GM19043 (cell line): Measurements from ENCODE around the gene TAS1R3.

Experiments used
- ATAC-seq: cut with Tn5 transposase; IDR thresholded peaks from one replicate; pipeline ENCODE4 v1.9.1; 2021; ENCODE audit warnings: low read depth; ENCODE audit not compliant: unreplicated experiment

TAS1R3 gene

GRCh38 chr1:1320666-1321448, 10.2 kb upstream of the TAS1R3 start:
- ATAC-seq: no peak

DNA sequence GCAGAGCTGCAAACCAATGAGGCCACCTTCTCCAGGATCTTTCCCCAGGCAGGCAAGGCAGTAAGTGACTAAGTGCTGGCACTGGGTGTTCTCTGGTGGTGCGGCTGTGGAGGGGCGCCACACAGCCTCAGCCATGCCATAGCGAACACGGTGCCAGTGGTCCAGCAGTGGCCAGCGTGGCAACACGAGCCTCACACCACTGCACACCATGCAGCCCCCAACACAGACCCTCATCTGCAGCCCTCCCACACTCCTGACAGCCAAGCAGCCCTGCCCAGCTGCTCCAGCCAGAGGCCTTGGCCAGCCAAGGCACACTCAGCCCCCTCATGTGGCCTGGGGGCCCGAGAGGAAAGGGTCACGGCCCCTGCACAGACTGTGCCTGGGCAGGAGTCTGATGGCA, 9.6 kb upstream of the TAS1R3 start:
- ATAC-seq: no peak

GRCh38 chr1:1322418-1322817, 8.7 kb upstream of the TAS1R3 start:
- ATAC-seq: no peak

DNA sequence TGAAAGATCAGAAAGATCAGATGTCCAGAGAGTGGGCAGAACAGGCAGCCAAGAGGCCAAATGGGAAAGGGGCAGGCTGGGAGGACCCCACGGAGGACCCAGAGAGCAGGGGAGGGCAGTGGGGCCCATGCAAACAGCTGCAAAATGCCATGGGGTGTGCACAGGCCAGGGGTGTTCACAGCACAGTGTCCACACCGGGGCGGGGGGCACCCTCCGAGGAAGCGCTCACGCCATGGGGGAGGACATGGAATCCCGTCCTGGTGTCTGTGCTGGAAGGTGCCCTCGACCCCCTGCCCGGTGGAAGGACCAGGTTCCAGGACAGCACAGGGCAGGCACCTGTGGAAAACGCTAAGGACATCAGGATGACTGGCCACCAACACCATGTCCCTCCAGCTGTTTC, 8.1 kb upstream of the TAS1R3 start:
- ATAC-seq: no peak

DNA sequence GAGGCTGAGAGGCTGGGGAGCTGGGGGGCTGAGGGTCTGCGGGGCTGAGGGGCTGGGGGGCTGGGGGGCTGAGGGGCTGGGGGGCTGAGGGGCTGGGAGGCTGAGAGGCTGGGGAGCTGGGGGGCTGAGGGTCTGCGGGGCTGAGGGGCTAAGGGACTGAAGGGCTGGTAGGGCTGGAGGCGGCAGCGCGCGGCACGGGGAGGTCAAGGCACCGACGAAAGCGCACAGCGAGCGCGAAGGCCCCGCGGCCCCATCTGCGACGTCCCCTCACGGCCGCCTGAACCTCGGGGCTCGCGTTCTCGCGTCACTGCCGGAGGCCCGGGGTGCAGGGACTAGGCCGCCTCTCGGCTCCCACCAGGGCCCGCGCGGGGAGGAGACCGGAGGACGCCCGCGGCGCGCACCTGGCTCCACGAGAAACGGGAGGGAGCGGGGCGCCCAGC, 7.0 kb upstream of the TAS1R3 start:
- ATAC-seq: peak; percentile 19

DNA sequence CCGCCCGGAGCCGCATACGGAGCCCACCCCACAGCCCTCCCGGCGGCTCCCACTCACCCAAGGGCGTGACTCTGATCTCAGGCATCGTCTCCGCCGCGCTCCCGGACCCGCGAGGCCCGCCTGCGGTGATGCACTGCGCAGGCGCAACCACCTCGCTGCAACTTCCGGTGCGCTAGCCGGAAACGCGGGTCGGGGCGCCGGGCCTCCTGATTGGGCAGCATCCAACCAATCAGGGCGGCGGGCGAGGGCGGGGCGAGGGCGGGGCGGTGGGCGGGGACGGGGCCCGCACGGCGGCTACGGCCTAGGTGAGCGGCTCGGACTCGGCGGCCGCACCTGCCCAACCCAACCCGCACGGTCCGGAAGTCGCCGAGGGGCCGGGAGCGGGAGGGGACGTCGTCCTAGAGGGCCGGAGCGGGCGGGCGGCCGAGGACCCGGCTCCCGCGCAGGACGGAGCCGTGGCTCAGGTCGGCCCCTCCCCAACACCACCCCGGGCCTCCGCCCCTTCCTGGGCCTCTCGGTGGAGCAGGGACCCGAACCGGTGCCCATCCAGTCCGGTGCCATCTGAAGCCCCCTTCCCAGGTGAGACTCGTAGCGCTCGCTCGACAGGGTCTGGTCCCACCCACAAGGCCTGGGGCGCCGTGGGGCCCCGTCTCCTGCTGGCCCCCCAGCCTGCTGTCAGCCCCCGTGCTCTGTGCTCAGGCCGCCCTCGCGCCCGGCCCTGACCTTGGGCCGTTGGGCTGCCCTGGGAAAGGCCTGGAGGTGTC, 6.4 kb upstream of the TAS1R3 start, which contains the start of the genes CPTP and INTS11:
CPTP (plus strand) TSS at position 279 of the 764 bp plus-strand sequence. CDS start 2,109 bp downstream, outside the sequence.
INTS11 (minus strand) TSS at position 137 of the 764 bp plus-strand sequence; CDS start at position 85, 52 bp downstream.
- peak; percentile 76 for ATAC-seq

GRCh38 chr1:1325288-1326074, 5.6 kb upstream of the TAS1R3 start:
- no peak for ATAC-seq

GRCh38 chr1:1326075-1326605, 4.9 kb upstream of the TAS1R3 start:
- ATAC-seq: no peak

DNA sequence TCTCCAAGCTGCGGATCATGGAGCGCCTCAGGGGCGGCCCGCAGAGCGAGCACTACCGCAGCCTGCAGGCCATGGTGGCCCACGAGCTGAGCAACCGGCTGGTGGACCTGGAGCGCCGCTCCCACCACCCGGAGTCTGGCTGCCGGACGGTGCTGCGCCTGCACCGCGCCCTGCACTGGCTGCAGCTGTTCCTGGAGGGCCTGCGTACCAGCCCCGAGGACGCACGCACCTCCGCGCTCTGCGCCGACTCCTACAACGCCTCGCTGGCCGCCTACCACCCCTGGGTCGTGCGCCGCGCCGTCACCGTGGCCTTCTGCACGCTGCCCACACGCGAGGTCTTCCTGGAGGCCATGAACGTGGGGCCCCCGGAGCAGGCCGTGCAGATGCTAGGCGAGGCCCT, 3.8 kb upstream of the TAS1R3 start:
- ATAC-seq: no peak

- no peak for ATAC-seq
These were observed 2.8 kb upstream of the TAS1R3 start for GRCh38 chr1:1328254-1328653.

DNA sequence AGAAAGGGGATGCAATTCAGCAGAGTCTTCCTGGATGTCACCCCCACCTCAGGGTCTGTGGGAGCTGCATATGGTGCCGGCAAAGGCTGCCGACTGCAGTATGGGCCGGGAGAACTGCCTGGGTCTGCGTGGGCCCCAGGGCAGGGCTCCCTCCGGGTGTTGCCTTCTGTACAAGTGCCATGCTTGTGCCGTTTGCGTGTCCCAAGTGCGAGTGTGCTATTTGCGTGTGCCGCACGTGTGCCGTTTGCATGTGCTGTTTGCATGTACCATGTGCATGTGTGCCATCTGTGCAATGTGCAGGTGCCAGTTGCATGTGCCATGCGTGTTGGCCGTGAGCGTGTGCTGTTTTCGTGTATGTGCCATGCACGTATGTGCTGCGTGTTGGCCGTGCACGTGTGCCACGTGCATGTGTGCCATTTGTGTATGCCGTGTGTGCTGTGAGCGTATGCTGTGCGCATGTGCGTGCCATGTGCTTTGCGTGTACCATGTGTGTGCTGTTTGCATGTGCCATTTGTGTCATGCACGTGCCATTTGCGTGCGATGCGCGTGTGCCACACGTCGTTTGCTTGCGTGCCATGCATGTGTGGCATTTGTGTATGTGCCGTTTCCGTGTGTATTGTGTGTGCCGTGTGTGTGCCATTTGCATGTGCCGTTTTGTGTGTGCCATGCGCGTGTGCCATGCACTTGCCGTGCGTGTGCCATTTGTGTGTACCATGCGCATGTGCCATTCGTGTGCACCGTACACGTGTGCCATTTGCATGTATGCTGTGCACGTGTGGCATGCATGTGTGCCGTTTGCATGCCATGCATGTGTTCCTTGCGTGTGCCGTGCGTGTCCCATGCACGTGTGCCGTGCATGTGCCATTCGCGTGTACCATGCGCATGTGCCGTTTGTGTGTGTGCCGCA, 1.5 kb upstream of the TAS1R3 start:
- no peak for ATAC-seq

GRCh38 chr1:1330366-1331067, 563 bp upstream of the TAS1R3 start:
- no peak for ATAC-seq

DNA sequence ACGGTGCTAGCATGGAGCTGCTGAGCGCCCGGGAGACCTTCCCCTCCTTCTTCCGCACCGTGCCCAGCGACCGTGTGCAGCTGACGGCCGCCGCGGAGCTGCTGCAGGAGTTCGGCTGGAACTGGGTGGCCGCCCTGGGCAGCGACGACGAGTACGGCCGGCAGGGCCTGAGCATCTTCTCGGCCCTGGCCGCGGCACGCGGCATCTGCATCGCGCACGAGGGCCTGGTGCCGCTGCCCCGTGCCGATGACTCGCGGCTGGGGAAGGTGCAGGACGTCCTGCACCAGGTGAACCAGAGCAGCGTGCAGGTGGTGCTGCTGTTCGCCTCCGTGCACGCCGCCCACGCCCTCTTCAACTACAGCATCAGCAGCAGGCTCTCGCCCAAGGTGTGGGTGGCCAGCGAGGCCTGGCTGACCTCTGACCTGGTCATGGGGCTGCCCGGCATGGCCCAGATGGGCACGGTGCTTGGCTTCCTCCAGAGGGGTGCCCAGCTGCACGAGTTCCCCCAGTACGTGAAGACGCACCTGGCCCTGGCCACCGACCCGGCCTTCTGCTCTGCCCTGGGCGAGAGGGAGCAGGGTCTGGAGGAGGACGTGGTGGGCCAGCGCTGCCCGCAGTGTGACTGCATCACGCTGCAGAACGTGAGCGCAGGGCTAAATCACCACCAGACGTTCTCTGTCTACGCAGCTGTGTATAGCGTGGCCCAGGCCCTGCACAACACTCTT, 1.1 kb downstream of the TAS1R3 start:
- no peak for ATAC-seq

DNA sequence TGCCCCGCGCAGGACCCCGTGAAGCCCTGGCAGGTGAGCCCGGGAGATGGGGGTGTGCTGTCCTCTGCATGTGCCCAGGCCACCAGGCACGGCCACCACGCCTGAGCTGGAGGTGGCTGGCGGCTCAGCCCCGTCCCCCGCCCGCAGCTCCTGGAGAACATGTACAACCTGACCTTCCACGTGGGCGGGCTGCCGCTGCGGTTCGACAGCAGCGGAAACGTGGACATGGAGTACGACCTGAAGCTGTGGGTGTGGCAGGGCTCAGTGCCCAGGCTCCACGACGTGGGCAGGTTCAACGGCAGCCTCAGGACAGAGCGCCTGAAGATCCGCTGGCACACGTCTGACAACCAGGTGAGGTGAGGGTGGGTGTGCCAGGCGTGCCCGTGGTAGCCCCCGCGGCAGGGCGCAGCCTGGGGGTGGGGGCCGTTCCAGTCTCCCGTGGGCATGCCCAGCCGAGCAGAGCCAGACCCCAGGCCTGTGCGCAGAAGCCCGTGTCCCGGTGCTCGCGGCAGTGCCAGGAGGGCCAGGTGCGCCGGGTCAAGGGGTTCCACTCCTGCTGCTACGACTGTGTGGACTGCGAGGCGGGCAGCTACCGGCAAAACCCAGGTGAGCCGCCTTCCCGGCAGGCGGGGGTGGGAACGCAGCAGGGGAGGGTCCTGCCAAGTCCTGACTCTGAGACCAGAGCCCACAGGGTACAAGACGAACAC, 1.8 kb downstream of the TAS1R3 start:
- ATAC-seq: no peak

DNA sequence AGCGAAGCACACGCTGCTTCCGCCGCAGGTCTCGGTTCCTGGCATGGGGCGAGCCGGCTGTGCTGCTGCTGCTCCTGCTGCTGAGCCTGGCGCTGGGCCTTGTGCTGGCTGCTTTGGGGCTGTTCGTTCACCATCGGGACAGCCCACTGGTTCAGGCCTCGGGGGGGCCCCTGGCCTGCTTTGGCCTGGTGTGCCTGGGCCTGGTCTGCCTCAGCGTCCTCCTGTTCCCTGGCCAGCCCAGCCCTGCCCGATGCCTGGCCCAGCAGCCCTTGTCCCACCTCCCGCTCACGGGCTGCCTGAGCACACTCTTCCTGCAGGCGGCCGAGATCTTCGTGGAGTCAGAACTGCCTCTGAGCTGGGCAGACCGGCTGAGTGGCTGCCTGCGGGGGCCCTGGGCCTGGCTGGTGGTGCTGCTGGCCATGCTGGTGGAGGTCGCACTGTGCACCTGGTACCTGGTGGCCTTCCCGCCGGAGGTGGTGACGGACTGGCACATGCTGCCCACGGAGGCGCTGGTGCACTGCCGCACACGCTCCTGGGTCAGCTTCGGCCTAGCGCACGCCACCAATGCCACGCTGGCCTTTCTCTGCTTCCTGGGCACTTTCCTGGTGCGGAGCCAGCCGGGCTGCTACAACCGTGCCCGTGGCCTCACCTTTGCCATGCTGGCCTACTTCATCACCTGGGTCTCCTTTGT, 2.6 kb downstream of the TAS1R3 start:
- ATAC-seq: no peak

- ATAC-seq: no peak
These were observed 3.8 kb downstream of the TAS1R3 start for GRCh38 chr1:1334835-1335234.

GRCh38 chr1:1335283-1335682, 4.2 kb downstream of the TAS1R3 start:
- no peak for ATAC-seq
